SHP77 (cell line): Measurements from ENCODE around the gene SLC47A1.
"Not testable (repeated sequence)": the region's sequence is repeated elsewhere in the genome, so short reads cannot be mapped to it uniquely, and the experiment has no call there.

Experiments
- DNase-seq, 2 experiments: peaks; one replicate each; lab custom pipeline; 2025; lab: John Stamatoyannopoulos, UW

Gene SLC47A1

GRCh38 chr17:19533718-19534561 lies at the start of gene SLC47A1:
Gene SLC47A1 (plus strand): TSS chr17:19533854. CDS start chr17:19533940, 86 bp downstream.
- DNase-seq, result no peak

- DNase-seq, result no peak
Observed at GRCh38 chr17:19485800-19486340, 47.8 kb upstream of the SLC47A1 start.

- no peak for DNase-seq
Observed at GRCh38 chr17:19486351-19487023, 47.2 kb upstream of the SLC47A1 start.

- DNase-seq, result no peak
Observed at GRCh38 chr17:19487024-19487600, 46.5 kb upstream of the SLC47A1 start.

GRCh38 chr17:19492141-19492540 lies 41.5 kb upstream of the SLC47A1 start:
- DNase-seq, result no peak

GRCh38 chr17:19494961-19495806 lies 38.5 kb upstream of the SLC47A1 start:
- no peak for DNase-seq

GRCh38 chr17:19495828-19496528 lies 37.7 kb upstream of the SLC47A1 start:
- DNase-seq, result no peak

GRCh38 chr17:19497624-19498023 lies 36.0 kb upstream of the SLC47A1 start:
- DNase-seq, result no peak

GRCh38 chr17:19501219-19501618 lies 32.4 kb upstream of the SLC47A1 start:
- no peak for DNase-seq

- no peak for DNase-seq
Observed at GRCh38 chr17:19502517-19502916, 31.1 kb upstream of the SLC47A1 start.

- DNase-seq, result not testable (repeated sequence)
Observed at GRCh38 chr17:19505561-19505960, 28.1 kb upstream of the SLC47A1 start.

- DNase-seq, result peak; percentile 95 to 96
Observed at GRCh38 chr17:19507775-19508576, 25.7 kb upstream of the SLC47A1 start.

- DNase-seq, result no peak
Observed at GRCh38 chr17:19508577-19508867, 25.1 kb upstream of the SLC47A1 start.

- not testable (repeated sequence) for DNase-seq
Observed at GRCh38 chr17:19509281-19509852, 24.3 kb upstream of the SLC47A1 start.

GRCh38 chr17:19510903-19511302 lies 22.8 kb upstream of the SLC47A1 start:
- DNase-seq, result no peak

- DNase-seq, result peak; percentile 79 to 87
Observed at GRCh38 chr17:19513897-19514488, 19.7 kb upstream of the SLC47A1 start.

- no peak for DNase-seq
Observed at GRCh38 chr17:19517699-19518098, 16.0 kb upstream of the SLC47A1 start.

GRCh38 chr17:19519388-19520291 lies 14.0 kb upstream of the SLC47A1 start:
- DNase-seq, result not testable (repeated sequence)

- DNase-seq, result no peak
Observed at GRCh38 chr17:19520641-19521040, 13.0 kb upstream of the SLC47A1 start.
